ENCODE data around the gene COBLL1. TPM values are rescaled to one million over a fixed set of nuclear protein-coding genes. Genes with fewer than 3 reads are reported as not detected.

COBLL1 gene
- total RNA-seq, 1 experiment from 2014 or later, result 4.4 TPM

DNA sequence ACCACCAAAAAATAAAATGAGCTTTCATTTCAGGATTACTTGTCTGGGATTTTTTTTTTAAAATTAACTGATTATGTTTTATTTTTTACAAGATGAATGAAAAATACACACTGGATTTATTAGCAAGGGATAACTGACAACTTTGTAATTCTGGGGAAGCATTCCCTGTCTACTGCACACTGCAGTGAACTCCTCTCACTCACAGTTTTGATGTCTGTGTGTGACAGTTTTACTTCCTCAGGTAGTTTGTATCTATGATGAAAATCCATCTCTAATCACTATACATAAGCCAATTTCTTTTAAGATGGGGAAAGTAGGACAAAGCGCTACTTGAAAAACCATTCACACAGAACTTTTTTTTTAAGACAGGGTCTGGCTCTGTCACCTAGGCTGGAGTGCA is 94.5 kb downstream of the COBLL1 start:
- Histone ChIP-seq H3K4me1 (ENCODE audit: control insufficient read depth, insufficient read depth, low read length) (no peaks in the 10 kb centered on the region), H3K36me3 (ENCODE audit: control insufficient read depth, insufficient read depth, low read length) (no peaks in the 10 kb centered on the region), H3K27ac (ENCODE audit: low read length) (no peak overlapping the region), H3K27me3 (ENCODE audit: control insufficient read depth, insufficient read depth, low read length) (no peaks in the 10 kb centered on the region), H3K4me3 (ENCODE audit: low read depth in 2 of 2, low read length in 2 of 2) (no peak overlapping the region), H3K9me3 (ENCODE audit: control insufficient read depth, insufficient read depth, low read depth, low read length) (no peaks in the 10 kb centered on the region)
- POLR2A ChIA-PET, result no interaction called here
- intact Hi-C loops (cut with micrococcal nuclease; ENCODE audit: unreplicated experiment) (no loop called here), in situ Hi-C loops (cut with HindIII; ENCODE audit: low pct_unique_long_range_greater_than_20kb, low sequenced_read_pairs) (no loop called here)
- TF ChIP-seq SIN3A (IDR thresholded peaks at IDR 0.05; ENCODE audit: borderline replicate concordance, insufficient read depth, low read depth, low read length) (no peak), POLR2AphosphoS5 (IDR thresholded peaks at IDR 0.05; ENCODE audit: low read depth, low read length) (no peak), TCF7L2 (IDR thresholded peaks at IDR 0.05; ENCODE audit: low read depth, low read length) (no peak)
- TF ChIP-seq, protein P1, sequence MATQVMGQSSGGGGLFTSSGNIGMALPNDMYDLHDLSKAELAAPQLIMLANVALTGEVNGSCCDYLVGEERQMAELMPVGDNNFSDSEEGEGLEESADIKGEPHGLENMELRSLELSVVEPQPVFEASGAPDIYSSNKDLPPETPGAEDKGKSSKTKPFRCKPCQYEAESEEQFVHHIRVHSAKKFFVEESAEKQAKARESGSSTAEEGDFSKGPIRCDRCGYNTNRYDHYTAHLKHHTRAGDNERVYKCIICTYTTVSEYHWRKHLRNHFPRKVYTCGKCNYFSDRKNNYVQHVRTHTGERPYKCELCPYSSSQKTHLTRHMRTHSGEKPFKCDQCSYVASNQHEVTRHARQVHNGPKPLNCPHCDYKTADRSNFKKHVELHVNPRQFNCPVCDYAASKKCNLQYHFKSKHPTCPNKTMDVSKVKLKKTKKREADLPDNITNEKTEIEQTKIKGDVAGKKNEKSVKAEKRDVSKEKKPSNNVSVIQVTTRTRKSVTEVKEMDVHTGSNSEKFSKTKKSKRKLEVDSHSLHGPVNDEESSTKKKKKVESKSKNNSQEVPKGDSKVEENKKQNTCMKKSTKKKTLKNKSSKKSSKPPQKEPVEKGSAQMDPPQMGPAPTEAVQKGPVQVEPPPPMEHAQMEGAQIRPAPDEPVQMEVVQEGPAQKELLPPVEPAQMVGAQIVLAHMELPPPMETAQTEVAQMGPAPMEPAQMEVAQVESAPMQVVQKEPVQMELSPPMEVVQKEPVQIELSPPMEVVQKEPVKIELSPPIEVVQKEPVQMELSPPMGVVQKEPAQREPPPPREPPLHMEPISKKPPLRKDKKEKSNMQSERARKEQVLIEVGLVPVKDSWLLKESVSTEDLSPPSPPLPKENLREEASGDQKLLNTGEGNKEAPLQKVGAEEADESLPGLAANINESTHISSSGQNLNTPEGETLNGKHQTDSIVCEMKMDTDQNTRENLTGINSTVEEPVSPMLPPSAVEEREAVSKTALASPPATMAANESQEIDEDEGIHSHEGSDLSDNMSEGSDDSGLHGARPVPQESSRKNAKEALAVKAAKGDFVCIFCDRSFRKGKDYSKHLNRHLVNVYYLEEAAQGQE (IDR thresholded peaks at IDR 0.05; ENCODE audit: insufficient read depth in 1 of 2, low read depth in 2 of 2, low read length in 1 of 2), result no peak
- TF ChIP-seq, protein P2, sequence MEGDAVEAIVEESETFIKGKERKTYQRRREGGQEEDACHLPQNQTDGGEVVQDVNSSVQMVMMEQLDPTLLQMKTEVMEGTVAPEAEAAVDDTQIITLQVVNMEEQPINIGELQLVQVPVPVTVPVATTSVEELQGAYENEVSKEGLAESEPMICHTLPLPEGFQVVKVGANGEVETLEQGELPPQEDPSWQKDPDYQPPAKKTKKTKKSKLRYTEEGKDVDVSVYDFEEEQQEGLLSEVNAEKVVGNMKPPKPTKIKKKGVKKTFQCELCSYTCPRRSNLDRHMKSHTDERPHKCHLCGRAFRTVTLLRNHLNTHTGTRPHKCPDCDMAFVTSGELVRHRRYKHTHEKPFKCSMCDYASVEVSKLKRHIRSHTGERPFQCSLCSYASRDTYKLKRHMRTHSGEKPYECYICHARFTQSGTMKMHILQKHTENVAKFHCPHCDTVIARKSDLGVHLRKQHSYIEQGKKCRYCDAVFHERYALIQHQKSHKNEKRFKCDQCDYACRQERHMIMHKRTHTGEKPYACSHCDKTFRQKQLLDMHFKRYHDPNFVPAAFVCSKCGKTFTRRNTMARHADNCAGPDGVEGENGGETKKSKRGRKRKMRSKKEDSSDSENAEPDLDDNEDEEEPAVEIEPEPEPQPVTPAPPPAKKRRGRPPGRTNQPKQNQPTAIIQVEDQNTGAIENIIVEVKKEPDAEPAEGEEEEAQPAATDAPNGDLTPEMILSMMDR (IDR thresholded peaks at IDR 0.05), result no peak
- CTCF ChIA-PET, result no interaction called here
- DNase-seq (ENCODE audit: low read depth, low spot score) (no peak), ATAC-seq (no peak)
- no TSS peak for BruUV-seq (replicated peaks)

GRCh38 chr2:164746713-164747112 is 94.9 kb downstream of the COBLL1 start:
- POLR2A ChIA-PET, result no interaction called here
- ATAC-seq (no peak), DNase-seq (ENCODE audit: low read depth, low spot score) (no peak)
- no TSS peak for BruUV-seq (replicated peaks)
- intact Hi-C loops (cut with micrococcal nuclease; ENCODE audit: unreplicated experiment), result no loop called here
- TF ChIP-seq, protein P1 (IDR thresholded peaks at IDR 0.05; ENCODE audit: insufficient read depth in 1 of 2, low read depth in 2 of 2, low read length in 1 of 2), result no peak
- TF ChIP-seq POLR2AphosphoS5 (IDR thresholded peaks at IDR 0.05; ENCODE audit: low read depth, low read length) (no peak), SIN3A (IDR thresholded peaks at IDR 0.05; ENCODE audit: borderline replicate concordance, insufficient read depth, low read depth, low read length) (no peak), TCF7L2 (IDR thresholded peaks at IDR 0.05; ENCODE audit: low read depth, low read length) (no peak)
- TF ChIP-seq, protein P2 (IDR thresholded peaks at IDR 0.05), result no peak
- Histone ChIP-seq H3K36me3 (ENCODE audit: control insufficient read depth, insufficient read depth, low read length) (no peaks in the 10 kb centered on the region), H3K27ac (ENCODE audit: low read length) (no peak overlapping the region), H3K4me3 (ENCODE audit: low read depth in 2 of 2, low read length in 2 of 2) (no peak overlapping the region), H3K4me1 (ENCODE audit: control insufficient read depth, insufficient read depth, low read length) (no peaks in the 10 kb centered on the region), H3K9me3 (ENCODE audit: control insufficient read depth, insufficient read depth, low read depth, low read length) (no peaks in the 10 kb centered on the region), H3K27me3 (ENCODE audit: control insufficient read depth, insufficient read depth, low read length) (no peaks in the 10 kb centered on the region)
- CTCF ChIA-PET, result no interaction called here
- in situ Hi-C loops (cut with HindIII; ENCODE audit: low pct_unique_long_range_greater_than_20kb, low sequenced_read_pairs), result no loop called here

All from Panc1 (cell line).